ENCODE results near the gene RBM12.

The RBM12 gene

GRCh38 chr20:35619196-35620095 lies 45.3 kb downstream of the RBM12 start:
- peak; percentile 73 to 82 for DNase-seq

DNA sequence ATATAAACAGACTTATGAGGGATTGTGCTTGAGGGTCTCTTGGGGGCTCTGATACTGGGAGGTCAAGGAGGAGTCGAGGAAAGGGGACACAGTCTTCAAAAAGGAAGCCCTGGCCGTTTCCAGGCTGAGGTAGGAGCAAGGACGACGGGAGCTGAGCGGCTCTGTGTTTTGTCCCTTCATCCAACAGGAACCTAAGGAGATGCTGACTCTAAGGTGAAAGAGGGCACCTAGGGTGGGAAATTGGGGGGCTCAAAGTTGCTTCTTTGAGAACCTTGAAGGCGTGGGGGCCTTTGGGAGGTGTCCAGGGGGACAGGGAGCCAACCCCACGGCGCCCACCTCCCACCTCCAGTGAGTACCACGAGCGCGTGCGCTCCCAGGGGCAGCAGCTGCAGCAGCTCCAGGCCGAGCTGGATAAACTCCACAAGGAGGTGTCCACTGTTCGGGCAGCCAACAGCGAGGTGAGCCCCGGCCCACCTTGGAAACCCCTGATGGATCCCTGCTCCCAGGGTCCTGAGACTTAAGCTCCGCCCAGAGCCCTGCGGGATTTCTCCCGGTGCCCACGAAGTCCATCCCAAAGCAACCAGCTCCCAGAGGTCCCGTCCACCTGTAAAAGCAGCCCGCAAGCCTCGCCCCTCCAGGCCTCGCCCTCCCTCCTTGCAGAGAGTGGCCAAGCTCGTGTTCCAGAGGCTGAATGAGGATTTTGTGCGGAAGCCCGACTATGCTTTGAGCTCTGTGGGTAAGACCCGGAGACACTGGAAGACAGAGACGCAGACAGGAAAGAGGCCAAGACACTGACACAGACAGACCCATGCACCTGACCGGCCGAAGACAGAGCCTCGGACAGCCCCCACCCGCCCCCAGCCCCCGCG lies 46.2 kb downstream of the RBM12 start:
- peak in 1 of 2 donors; percentile 30 for DNase-seq

- peak; percentile 33 to 38 for DNase-seq
Measured at GRCh38 chr20:35617397-35618262, 47.1 kb downstream of the RBM12 start.

- DNase-seq: peak; percentile 58 to 64
Measured at GRCh38 chr20:35616465-35617396, 48.0 kb downstream of the RBM12 start.

DNA sequence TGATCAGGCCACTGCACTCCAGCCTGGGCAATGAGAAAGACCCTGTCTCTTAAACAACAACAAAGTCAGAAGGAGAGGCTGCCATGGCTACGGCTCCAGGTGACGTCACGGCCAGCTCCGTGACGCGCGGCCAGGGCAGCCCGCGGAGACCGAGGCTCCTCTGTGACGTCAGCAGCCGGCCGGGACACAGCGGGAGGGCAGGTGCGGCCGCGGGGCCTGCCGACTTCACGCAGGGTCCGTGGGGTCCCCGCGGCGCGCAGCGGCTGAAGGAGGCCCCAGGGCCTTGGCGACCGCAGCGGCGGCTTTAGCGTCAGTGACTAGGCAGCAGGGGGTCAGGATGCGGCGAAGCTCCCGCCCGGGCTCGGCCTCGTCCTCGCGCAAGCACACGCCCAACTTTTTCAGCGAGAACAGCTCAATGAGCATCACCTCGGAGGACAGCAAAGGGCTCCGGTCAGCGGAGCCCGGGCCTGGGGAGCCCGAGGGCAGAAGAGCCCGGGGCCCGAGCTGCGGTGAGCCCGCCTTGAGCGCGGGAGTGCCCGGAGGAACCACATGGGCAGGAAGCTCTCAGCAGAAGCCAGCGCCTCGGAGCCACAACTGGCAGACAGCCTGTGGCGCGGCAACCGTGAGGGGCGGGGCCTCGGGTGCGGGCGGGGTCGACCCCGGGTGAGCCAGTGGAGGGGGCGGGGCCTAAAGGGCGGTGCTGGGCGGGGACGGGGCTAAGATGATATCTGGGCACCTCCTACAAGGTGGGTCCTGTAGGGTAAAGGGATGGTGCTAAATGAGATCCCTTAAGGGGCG lies 48.8 kb downstream of the RBM12 start, which contains the start of gene SPAG4:
Gene SPAG4, plus strand, starts transcription at position 163 of the 798 bp plus-strand sequence. Its CDS starts 175 bp downstream, at position 338.
- peak; percentile 100 for DNase-seq

DNA sequence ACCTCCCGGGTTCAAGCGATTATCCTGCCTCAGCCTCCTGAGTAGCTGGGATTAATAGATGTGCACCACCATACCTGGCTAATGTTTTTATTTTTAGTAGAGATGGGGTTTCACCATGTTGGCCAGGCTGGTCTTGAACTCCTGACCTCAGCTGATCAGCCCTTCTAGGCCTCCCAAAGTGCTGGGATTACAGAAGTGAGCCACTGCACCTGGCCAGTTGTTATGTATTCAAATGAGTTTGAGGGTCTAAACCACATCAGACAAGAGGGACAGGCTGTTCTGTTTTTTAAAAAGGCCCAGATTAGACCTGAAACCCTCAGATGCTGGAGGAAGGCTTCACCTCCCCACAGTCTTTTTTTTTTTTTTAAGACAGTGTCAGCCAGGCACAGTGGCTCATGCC lies 53.2 kb downstream of the RBM12 start:
- no peak for DNase-seq

- no peak for DNase-seq
Measured at GRCh38 chr20:35610833-35611427, 53.8 kb downstream of the RBM12 start.

DNA sequence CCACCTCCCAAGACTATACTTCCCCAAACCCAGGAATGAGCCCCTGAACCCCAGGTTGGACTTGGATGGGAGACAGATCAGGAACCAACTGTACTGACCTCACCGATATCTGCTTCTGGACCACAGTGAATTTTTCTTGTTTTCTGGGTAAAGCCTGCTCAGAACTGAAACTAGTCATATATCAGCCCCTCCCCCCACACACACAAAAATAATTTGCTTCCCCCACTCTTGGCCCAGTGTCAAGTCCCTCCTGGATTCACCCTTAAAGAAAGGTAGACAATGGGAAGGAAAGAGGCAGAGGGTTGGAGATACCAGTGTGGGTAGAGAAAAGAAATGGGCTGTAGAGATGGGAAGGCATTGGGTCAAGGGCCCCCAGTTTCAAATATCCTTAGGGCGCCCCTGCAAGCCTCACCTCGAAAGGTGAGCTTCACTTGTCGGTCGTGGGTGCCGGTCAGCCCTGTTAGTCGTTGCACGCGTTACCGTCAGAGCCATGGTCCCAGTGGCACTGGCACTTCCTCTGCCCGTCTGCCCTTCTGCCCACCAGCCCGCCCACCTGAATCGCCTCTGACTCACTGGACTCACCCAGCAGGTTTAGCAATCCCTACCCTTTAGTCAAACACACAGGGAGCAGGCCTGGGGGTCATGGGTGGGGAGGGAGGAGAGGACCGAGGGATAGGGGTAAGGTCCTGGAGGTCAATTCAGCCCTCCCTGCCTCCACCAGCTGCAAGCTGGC lies 57.5 kb downstream of the RBM12 start:
- no peak for DNase-seq

DNA sequence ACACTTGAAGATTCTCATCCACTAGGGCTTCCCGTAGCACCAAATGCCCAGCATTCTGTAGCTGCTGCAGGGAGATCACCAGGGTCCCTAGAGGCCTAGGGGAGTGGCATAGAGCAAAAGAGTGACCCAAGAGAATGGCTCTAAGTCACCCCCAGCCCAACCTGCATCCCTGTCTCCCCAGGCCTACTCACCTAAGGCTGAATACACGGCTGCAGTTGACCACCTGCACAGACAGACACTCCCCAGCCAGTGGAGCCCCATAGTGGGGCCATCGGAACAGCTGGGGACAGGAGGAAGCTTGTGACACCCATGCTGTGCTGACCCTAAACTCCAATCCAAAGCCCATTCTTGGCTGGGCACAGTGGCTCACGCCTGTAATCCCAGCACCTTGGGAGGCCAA lies 58.6 kb downstream of the RBM12 start:
- no peak for DNase-seq

GRCh38 chr20:35604449-35604747 lies 60.3 kb downstream of the RBM12 start:
- DNase-seq: peak in 1 of 2 donors; percentile 23

- no peak for DNase-seq
Measured at GRCh38 chr20:35603695-35604448, 60.8 kb downstream of the RBM12 start.

GRCh38 chr20:35602851-35603495 lies 61.7 kb downstream of the RBM12 start:
- DNase-seq: no peak

- no peak for DNase-seq
Measured at GRCh38 chr20:35601990-35602389, 62.7 kb downstream of the RBM12 start.

- DNase-seq: peak; percentile 79 to 85
Measured at GRCh38 chr20:35600993-35601973, 63.4 kb downstream of the RBM12 start.

- no peak for DNase-seq
Measured at GRCh38 chr20:35600176-35600992, 64.3 kb downstream of the RBM12 start.

- DNase-seq: no peak
Measured at GRCh38 chr20:35599776-35600120, 65.0 kb downstream of the RBM12 start.

All from CD4-positive, alpha-beta T cell treated with Interferon alpha-2 for 1 hour (primary cell).